A673 (cell line): ENCODE results near the gene SMIM28. TPM values are rescaled to one million over a fixed set of nuclear protein-coding genes. Genes with fewer than 3 reads are reported as not detected.

ENCODE experiments used
- BruUV-seq: library from RNA; stranded (reverse); fragments of 400-500 nt; replicated peaks from 2 replicates; lab custom pipeline; 2021; lab: Mats Ljungman, UMichigan
- CTCF ChIA-PET: fragments of 300-600 bp; sonication (Branson Sonifier 250); formaldehyde crosslinking; loops from one replicate; lab custom pipeline; 2022; ENCODE audit warnings: antibody characterized with exemption; lab: Charles Lee
- POLR2A ChIA-PET: fragments of 300-600 bp; sonication (Branson Sonifier 250); formaldehyde crosslinking; loops from one replicate; lab custom pipeline; 2022; ENCODE audit warnings: antibody characterized with exemption; ENCODE audit not compliant: low non-redundant PET; lab: Charles Lee
- DNase-seq: peaks from one replicate; pipeline ENCODE4 v3.0.0-alpha.2; 2015; ENCODE audit warnings: low spot score
- H3K27ac ChIP-seq: fragments of 200-600 bp; sonication (generic); 2 replicates; pipeline ENCODE4 v1.5.1; 2016; ENCODE audit warnings: mixed run types, low read depth, mild to moderate bottlenecking, mixed read lengths, antibody characterized with exemption, low read length; ENCODE audit not compliant: poor library complexity, severe bottlenecking
- H3K27me3 ChIP-seq: fragments of 200-600 bp; sonication (generic); replicated peaks from 2 replicates; pipeline ENCODE4 v1.6.1; 2017; ENCODE audit warnings: mixed run types, low read depth, mild to moderate bottlenecking, mixed read lengths, antibody characterized with exemption, low read length; ENCODE audit not compliant: insufficient read depth, poor library complexity
- H3K36me3 ChIP-seq: fragments of 200-600 bp; sonication (generic); 2 replicates; pipeline ENCODE4 v1.6.1; 2016; ENCODE audit warnings: mixed run types, mild to moderate bottlenecking, mixed read lengths, antibody characterized with exemption, low read length; ENCODE audit not compliant: insufficient read depth, poor library complexity, severe bottlenecking
- H3K4me1 ChIP-seq: fragments of 200-600 bp; sonication (generic); 2 replicates; pipeline ENCODE4 v1.6.1; 2017; ENCODE audit warnings: mixed run types, mild to moderate bottlenecking, mixed read lengths, antibody characterized with exemption, low read length; ENCODE audit not compliant: insufficient read depth, poor library complexity, severe bottlenecking
- H3K4me3 ChIP-seq: fragments of 200-600 bp; sonication (generic); 2 replicates; pipeline ENCODE4 v1.5.1; 2016; ENCODE audit warnings: low read depth, mixed run types, mild to moderate bottlenecking, mixed read lengths, low read length; ENCODE audit not compliant: poor library complexity, severe bottlenecking
- H3K9me3 ChIP-seq: fragments of 200-600 bp; sonication (generic); 2 replicates; pipeline ENCODE4 v1.6.1; 2016; ENCODE audit warnings: mixed run types, low read depth, mild to moderate bottlenecking, mixed read lengths, antibody characterized with exemption, low read length; ENCODE audit not compliant: poor library complexity, severe bottlenecking
- CTCF ChIP-seq: fragments of 300-800, 200-600 bp; sonication (generic); conservative IDR thresholded peaks from 2 replicates; pipeline ENCODE4 v1.5.1; 2017; ENCODE audit warnings: low read depth, mild to moderate bottlenecking, antibody characterized with exemption, low read length, moderate library complexity, mixed read lengths
- EZH2 ChIP-seq: fragments of 200-600 bp; sonication (generic); IDR thresholded peaks from 2 replicates; pipeline ENCODE4 v1.6.1; 2017; ENCODE audit warnings: borderline replicate concordance, low read depth, mild to moderate bottlenecking, mixed read lengths, antibody characterized with exemption, low read length; ENCODE audit not compliant: poor library complexity, severe bottlenecking
- intact Hi-C: fragments of 100-400 bp; cut with micrococcal nuclease; formaldehyde crosslinking; loops from one replicate; pipeline ENCODE4 v1.10.0; 2022; ENCODE audit not compliant: unreplicated experiment
- total RNA-seq: library from RNA; stranded (reverse); gene quantifications from 2 replicates; pipeline ENCODE4 v1.2.3, GENCODE V29; 2021

The SMIM28 gene
- total RNA-seq, 1 experiment from 2014 or later = not detected

- H3K4me1 ChIP-seq = no peaks in the 10 kb centered on the region
- no peaks in the 10 kb centered on the region for H3K36me3 ChIP-seq
- intact Hi-C loops = no loop called here
- DNase-seq = no peak
- TF ChIP-seq EZH2 (no peak), CTCF (no peak)
- no peak overlapping the region for H3K27ac ChIP-seq
- no peaks in the 10 kb centered on the region for H3K27me3 ChIP-seq
- ChIA-PET CTCF (no interaction called here), POLR2A (no interaction called here)
- no peaks in the 10 kb centered on the region for H3K9me3 ChIP-seq
- no TSS peak for BruUV-seq
- no peak overlapping the region for H3K4me3 ChIP-seq
Measured at GRCh38 chr6:138396709-138397108, 19.0 kb downstream of the SMIM28 start.

GRCh38 chr6:138397128-138398122, 19.7 kb downstream of the SMIM28 start:
- CTCF ChIA-PET = no interaction called here
- no TSS peak for BruUV-seq

GRCh38 chr6:138400326-138400725, 22.6 kb downstream of the SMIM28 start:
- DNase-seq = no peak
- H3K27ac ChIP-seq = no peak overlapping the region
- H3K36me3 ChIP-seq = no peaks in the 10 kb centered on the region
- H3K4me3 ChIP-seq = no peak overlapping the region
- intact Hi-C loops = no loop called here
- CTCF ChIA-PET = no interaction called here
- H3K9me3 ChIP-seq = no peaks in the 10 kb centered on the region
- no peaks in the 10 kb centered on the region for H3K4me1 ChIP-seq
- BruUV-seq = no TSS peak
- TF ChIP-seq CTCF = no peak
- TF ChIP-seq EZH2 = no peak
- POLR2A ChIA-PET = no interaction called here
- H3K27me3 ChIP-seq = no peaks in the 10 kb centered on the region

More at GRCh38 chr6:138397128-138398122, 19.7 kb downstream of the SMIM28 start:
- intact Hi-C loops = no loop called here
- Histone ChIP-seq H3K4me3 (no peak overlapping the region), H3K9me3 (no peaks in the 10 kb centered on the region), H3K4me1 (no peaks in the 10 kb centered on the region), H3K27ac (no peak overlapping the region), H3K36me3 (no peaks in the 10 kb centered on the region), H3K27me3 (no peaks in the 10 kb centered on the region)
- POLR2A ChIA-PET = no interaction called here
- TF ChIP-seq EZH2 = no peak
- DNase-seq = no peak
